ENCODE measurements around the gene DENND4C. TPM values are rescaled to one million over a fixed set of nuclear protein-coding genes. Genes with fewer than 3 reads are reported as not detected.

Gene DENND4C
- total RNA-seq, 1 donor from 2014 or later = 37.9 TPM

GRCh38 chr9:19375538-19375937 lies 145.0 kb downstream of the DENND4C start:
- no peak for TF ChIP-seq CTCF (IDR thresholded peaks at IDR 0.05; ENCODE audit: insufficient read depth, low read length, severe bottlenecking)
- FAIRE-seq (no peak), DNase-seq (ENCODE audit: low read depth) (peak; percentile 17)
- Histone ChIP-seq H3K36me3 (ENCODE audit: control insufficient read depth, insufficient read depth, low read length) (peaks cover 19% of the 10 kb centered on the region), H3K4me3 (ENCODE audit: low read depth, low read length) (no peak overlapping the region), H3K27me3 (ENCODE audit: control insufficient read depth, insufficient read depth, low read length) (no peaks in the 10 kb centered on the region)

DNA sequence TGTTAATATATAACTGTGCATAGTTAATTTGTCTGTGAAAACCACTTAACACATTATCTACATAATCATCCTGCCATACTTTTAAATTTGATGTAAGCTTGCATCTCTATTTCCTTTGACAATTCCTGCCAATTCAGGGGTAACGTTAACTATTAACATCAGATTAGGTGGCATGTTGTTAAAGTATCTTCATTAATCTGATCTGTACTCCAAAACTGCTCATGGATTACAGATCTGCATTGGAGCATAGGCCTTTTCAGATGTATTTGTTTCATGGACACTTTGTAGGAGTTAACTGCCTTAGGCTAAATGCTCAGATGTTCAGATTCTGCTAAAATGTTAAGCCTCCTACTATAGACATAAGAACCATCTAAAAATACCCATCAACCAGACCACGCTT lies 146.4 kb downstream of the DENND4C start:
- H3K4me3 ChIP-seq (ENCODE audit: low read depth, low read length) = no peak overlapping the region
- peaks cover 19% of the 10 kb centered on the region for H3K36me3 ChIP-seq (ENCODE audit: control insufficient read depth, insufficient read depth, low read length)
- DNase-seq (ENCODE audit: low read depth) (no peak), FAIRE-seq (no peak)
- TF ChIP-seq CTCF (IDR thresholded peaks at IDR 0.05; ENCODE audit: insufficient read depth, low read length, severe bottlenecking) = no peak
- H3K27me3 ChIP-seq (ENCODE audit: control insufficient read depth, insufficient read depth, low read length) = no peaks in the 10 kb centered on the region

- Histone ChIP-seq H3K36me3 (ENCODE audit: control insufficient read depth, insufficient read depth, low read length) (peaks cover 19% of the 10 kb centered on the region), H3K4me3 (ENCODE audit: low read depth, low read length) (peak overlapping the region; percentile 68), H3K27me3 (ENCODE audit: control insufficient read depth, insufficient read depth, low read length) (no peaks in the 10 kb centered on the region)
- TF ChIP-seq CTCF (IDR thresholded peaks at IDR 0.05; ENCODE audit: insufficient read depth, low read length, severe bottlenecking) = no peak
- FAIRE-seq (no peak), DNase-seq (ENCODE audit: low read depth) (no peak)
Measured at GRCh38 chr9:19378164-19378563, 147.7 kb downstream of the DENND4C start.

DNA sequence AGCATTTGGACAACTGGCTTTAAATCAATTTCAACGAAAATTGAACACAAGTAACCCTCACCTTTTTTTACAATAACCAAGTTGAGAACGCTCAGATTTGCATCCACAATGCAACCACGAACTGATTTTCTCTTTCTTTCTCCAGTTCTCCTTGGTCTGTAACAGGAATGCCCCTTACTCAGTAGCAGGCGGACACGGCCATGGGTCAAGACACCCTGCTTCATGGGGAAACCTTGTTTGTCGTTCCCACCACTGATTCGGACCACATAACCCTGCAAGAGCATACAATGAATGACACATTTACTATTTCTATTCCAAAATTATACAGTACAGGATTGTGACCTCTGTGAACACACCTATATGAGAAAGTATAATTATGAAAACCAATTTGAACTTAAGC lies 148.2 kb downstream of the DENND4C start:
- no peak for TF ChIP-seq CTCF (IDR thresholded peaks at IDR 0.05; ENCODE audit: insufficient read depth, low read length, severe bottlenecking)
- no peak for FAIRE-seq
- Histone ChIP-seq H3K36me3 (ENCODE audit: control insufficient read depth, insufficient read depth, low read length) (peaks cover 19% of the 10 kb centered on the region), H3K27me3 (ENCODE audit: control insufficient read depth, insufficient read depth, low read length) (no peaks in the 10 kb centered on the region), H3K4me3 (ENCODE audit: low read depth, low read length) (peak overlapping the region; percentile 68)
- no peak for DNase-seq (ENCODE audit: low read depth)

DNA sequence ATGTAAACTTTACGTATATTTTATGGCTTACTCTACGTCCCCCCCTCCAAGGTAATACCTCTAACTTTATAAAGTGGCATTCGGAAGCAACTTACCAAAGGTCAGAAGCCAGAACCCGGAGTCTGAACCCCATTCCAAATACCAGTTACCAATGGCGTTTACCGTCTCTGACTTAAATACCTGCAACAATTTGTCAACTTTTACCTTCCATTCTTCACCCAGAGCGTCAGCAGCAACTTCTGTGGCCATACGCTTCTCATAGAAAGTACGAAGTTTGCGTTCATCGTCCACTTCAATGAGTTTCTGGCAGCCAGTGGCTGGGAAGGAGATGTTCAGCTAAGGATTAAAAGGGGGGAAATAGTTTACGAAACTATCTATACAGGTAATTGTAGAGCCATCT lies 148.8 kb downstream of the DENND4C start:
- no peak for TF ChIP-seq CTCF (IDR thresholded peaks at IDR 0.05; ENCODE audit: insufficient read depth, low read length, severe bottlenecking)
- FAIRE-seq (no peak), DNase-seq (ENCODE audit: low read depth) (no peak)
- H3K4me3 ChIP-seq (ENCODE audit: low read depth, low read length) = peak overlapping the region; percentile 68
- H3K36me3 ChIP-seq (ENCODE audit: control insufficient read depth, insufficient read depth, low read length) = peaks cover 19% of the 10 kb centered on the region
- H3K27me3 ChIP-seq (ENCODE audit: control insufficient read depth, insufficient read depth, low read length) = no peaks in the 10 kb centered on the region

GRCh38 chr9:19379697-19380046 lies 149.2 kb downstream of the DENND4C start:
- no peak for TF ChIP-seq CTCF (IDR thresholded peaks at IDR 0.05; ENCODE audit: insufficient read depth, low read length, severe bottlenecking)
- Histone ChIP-seq H3K4me3 (ENCODE audit: low read depth, low read length) (peak overlapping the region; percentile 68), H3K36me3 (ENCODE audit: control insufficient read depth, insufficient read depth, low read length) (peaks cover 19% of the 10 kb centered on the region), H3K27me3 (ENCODE audit: control insufficient read depth, insufficient read depth, low read length) (no peaks in the 10 kb centered on the region)
- DNase-seq (ENCODE audit: low read depth) (no peak), FAIRE-seq (no peak)

All from bronchial epithelial cell (primary cell).